Pancreas (tissue), 10 donors: ENCODE data around the gene HRH1. TPM values are rescaled to one million over a fixed set of nuclear protein-coding genes. Genes with fewer than 3 reads are reported as not detected.

Experiments used
- ATAC-seq, 4 donors: fragments of 200-7000 bp; cut with Tn5 transposase; one replicate each; pipeline versions ENCODE4 v1.8.0 to v1.9.1; 2020; ENCODE audit warnings: mild to moderate bottlenecking in 4 of 4, moderate library complexity in 4 of 4
- DNase-seq, 6 donors: peaks; one replicate each; pipeline ENCODE4 v3.0.0-alpha.2; 2020
- FAIRE-seq: peaks from 2 replicates; lab custom pipeline; 2012; peaks lifted over from hg19 to GRCh38; lab: Jason Lieb, UNC
- H3K27ac ChIP-seq, 4 donors: fragments of 200-600 bp; sonication (generic); 1 replicate in 3 of 4; 2 replicates in 1 of 4; pipeline versions ENCODE4 v1.5.0 to v1.8.0; 2020
- H3K27me3 ChIP-seq, 4 donors: fragments of 200-600 bp; one replicate each; pipeline ENCODE4 v1.8.0; 2021
- H3K36me3 ChIP-seq, 3 donors: fragments of 200-600 bp; sonication (generic) in 1 of 3; one replicate each; pipeline versions ENCODE4 v1.5.0 to v1.8.0; 2020 to 2021
- H3K4me1 ChIP-seq, 3 donors: fragments of 200-600 bp; one replicate each; pipeline ENCODE4 v1.8.0; 2021
- H3K4me3 ChIP-seq, 4 donors: fragments of 200-600 bp; sonication (generic) in 2 of 4; one replicate each; pipeline versions ENCODE4 v1.5.0 to v1.8.0; 2020 to 2021
- H3K9me3 ChIP-seq, 4 donors: fragments of 200-600 bp; one replicate each; pipeline ENCODE4 v1.8.0; 2021
- CTCF ChIP-seq, 4 donors: fragments of 200-600 bp; sonication (generic) in 3 of 4; IDR thresholded peaks; one replicate each; pipeline versions ENCODE4 v1.5.0 to v1.8.0; 2021; ENCODE audit warnings: antibody characterized with exemption in 4 of 4
- whole genome bisulfite sequencing, 2 donors: extraction: QIAGEN DNeasy Blood & Tissue Kit; methylation state at CpG; one replicate each; pipeline ENCODE4 v1.1.7; 2013; 5-methylcytosine and 5-hydroxymethylcytosine counted together
- intact Hi-C, 3 donors: fragments of 100-400 bp; cut with DNase I; formaldehyde crosslinking; loops; one replicate each; pipeline versions ENCODE4 v1.11.1 to v1.14.2; 2022
- polyA plus RNA-seq, 2 donors: library from polyadenylated mRNA; stranded (reverse); fragments of 200-250 nt; gene quantifications; one replicate each; pipeline ENCODE4 v1.2.3, GENCODE V29; 2013
- total RNA-seq, 6 donors: library from RNA; stranded (reverse); fragmentation: NEBNext Ultra II Directional in 4 of 6; extraction: Animal tissue kit (Norgen Biotek cat#: 25700) in 4 of 6; gene quantifications; one replicate each; pipeline versions ENCODE4 v1.2.1 to v1.2.4, GENCODE V29; 2021 to 2023
- donor health status: healthy with polysubstance abuse.
- donor health status: DM: no; HTN: no; CAD: no; lungs with moderate emphysema.
- donor health status: DM: no; HTN: no; CAD: no.
- donor health status: control.
- donor health status: control.
- donor health status: Bipolar disorder and iron deficiency.
- donor health status: DM: yes; HTN: yes; CAD: no.
- donor health status: DM: no; HTN: no; CAD: no.
- donor health status: DM: no; HTN: no; CAD: no.
- donor health status: DM: yes; HTN: yes; CAD: no.

Gene HRH1
- total and polyA plus RNA-seq, 8 donors: 0.16 to 1.3 (median 0.25) TPM

GRCh38 chr3:11230832-11231231, 76.5 kb downstream of the HRH1 start:
- Histone ChIP-seq H3K4me1 (no peaks in the 10 kb centered on the region), H3K27ac (no peak overlapping the region), H3K36me3 (no peaks in the 10 kb centered on the region), H3K27me3 (no peaks in the 10 kb centered on the region), H3K4me3 (no peak overlapping the region), H3K9me3 (no peaks in the 10 kb centered on the region)
- ATAC-seq (no peak), DNase-seq (no peak), FAIRE-seq (no peak)
- TF ChIP-seq CTCF (IDR thresholded peaks at IDR 0.05): no peak
- 53 to 77% methylated on average over 3 of the region's 3 CpGs for WGBS, 2 donors
- intact Hi-C loops: no loop called here

- intact Hi-C loops: no loop called here
- no peak for ATAC-seq
- no peaks in the 10 kb centered on the region for H3K4me1 ChIP-seq
Measured at GRCh38 chr3:11235385-11235784, 81.1 kb downstream of the HRH1 start.

GRCh38 chr3:11236588-11237461, 82.5 kb downstream of the HRH1 start:
- peak; percentile 48 to 83 (median 80) for ATAC-seq
- FAIRE-seq: no peak
- peak; percentile 41 to 88 (median 70) for DNase-seq
- H3K4me3 ChIP-seq: no peak overlapping the region
- TF ChIP-seq CTCF (IDR thresholded peaks at IDR 0.05): peak; percentile 44 to 83 (median 80)
- H3K4me1 ChIP-seq: no peaks in the 10 kb centered on the region
- no peak overlapping the region for H3K27ac ChIP-seq
- intact Hi-C loops: no loop called here
- no peaks in the 10 kb centered on the region for H3K27me3 ChIP-seq
- no peaks in the 10 kb centered on the region for H3K9me3 ChIP-seq
- 33 to 37% methylated on average over 8 of the region's 8 CpGs for WGBS, 2 donors
- H3K36me3 ChIP-seq: no peaks in the 10 kb centered on the region

More at GRCh38 chr3:11235385-11235784, 81.1 kb downstream of the HRH1 start:
- Histone ChIP-seq H3K27me3 (no peaks in the 10 kb centered on the region), H3K4me3 (no peak overlapping the region), H3K27ac (no peak overlapping the region), H3K9me3 (no peaks in the 10 kb centered on the region), H3K36me3 (no peaks in the 10 kb centered on the region)
- DNase-seq (no peak), FAIRE-seq (no peak)
- 47 to 56% methylated on average over 8 of the region's 8 CpGs for WGBS, 2 donors
- no peak for TF ChIP-seq CTCF (IDR thresholded peaks at IDR 0.05)

- 56 to 74% methylated on average over 3 of the region's 3 CpGs for WGBS, 2 donors
- H3K9me3 ChIP-seq: no peaks in the 10 kb centered on the region
- FAIRE-seq: no peak
- H3K27ac ChIP-seq: no peak overlapping the region
- no peaks in the 10 kb centered on the region for H3K36me3 ChIP-seq
- ATAC-seq: peak in 1 of 4 donors; percentile 20
- H3K4me1 ChIP-seq: no peaks in the 10 kb centered on the region
- no peak for TF ChIP-seq CTCF (IDR thresholded peaks at IDR 0.05)
- no peaks in the 10 kb centered on the region for H3K27me3 ChIP-seq
- no peak overlapping the region for H3K4me3 ChIP-seq
- intact Hi-C loops: no loop called here
- no peak for DNase-seq
Measured at GRCh38 chr3:11238060-11238459, 83.8 kb downstream of the HRH1 start.

- Histone ChIP-seq H3K4me3 (no peak overlapping the region), H3K4me1 (no peaks in the 10 kb centered on the region), H3K27me3 (no peaks in the 10 kb centered on the region), H3K27ac (no peak overlapping the region), H3K36me3 (no peaks in the 10 kb centered on the region), H3K9me3 (no peaks in the 10 kb centered on the region)
- WGBS, 2 donors: 63 to 64% methylated on average over 1 of the region's 1 CpG
- FAIRE-seq (no peak), ATAC-seq (no peak), DNase-seq (no peak)
- TF ChIP-seq CTCF (IDR thresholded peaks at IDR 0.05): no peak
- intact Hi-C loops: no loop called here
Measured at GRCh38 chr3:11238880-11239279, 84.6 kb downstream of the HRH1 start.
